IPS DF 6.9 (cell line): ENCODE data around the gene GMIP.

Source experiments
- DNase-seq: peaks from one replicate; pipeline ENCODE4 v3.0.0-alpha.2; 2013; ENCODE audit warnings: low read depth, low spot score
- H3K27ac ChIP-seq: one replicate; pipeline ENCODE4 v1.5.1; 2013; ENCODE audit warnings: low read length, control low read depth
- H3K27me3 ChIP-seq: 2 replicates; pipeline ENCODE4 v1.6.1; 2013; ENCODE audit warnings: mild to moderate bottlenecking, low read length; ENCODE audit not compliant: control insufficient read depth, insufficient read depth
- H3K36me3 ChIP-seq: 2 replicates; pipeline ENCODE4 v1.6.1; 2013; ENCODE audit warnings: low read length; ENCODE audit not compliant: control insufficient read depth, insufficient read depth
- H3K4me1 ChIP-seq: 2 replicates; pipeline ENCODE4 v1.6.1; 2013; ENCODE audit warnings: low read length; ENCODE audit not compliant: control insufficient read depth, insufficient read depth
- H3K4me3 ChIP-seq: 2 replicates; pipeline ENCODE4 v1.5.1; 2013; ENCODE audit warnings: mild to moderate bottlenecking, low read length
- H3K9me3 ChIP-seq: 2 replicates; pipeline ENCODE4 v1.6.1; 2013; ENCODE audit warnings: low read length, inconsistent platforms; ENCODE audit not compliant: control insufficient read depth, insufficient read depth
- WGBS: extraction: QIAGEN DNeasy Blood & Tissue Kit; methylation state at CpG from one replicate; pipeline ENCODE4 v1.1.7; 2013; ENCODE audit warnings: mixed read lengths, missing lambda C conversion rate; ENCODE audit not compliant: insufficient read length, insufficient coverage; 5-methylcytosine and 5-hydroxymethylcytosine counted together

The GMIP gene

GRCh38 chr19:19650331-19650730, 6.9 kb upstream of the GMIP start:
- DNase-seq = no peak
- WGBS = no CpG with 5 or more reads among the region's 9 CpGs
- no peaks in the 10 kb centered on the region for H3K9me3 ChIP-seq
- no peaks in the 10 kb centered on the region for H3K27me3 ChIP-seq
- H3K4me1 ChIP-seq = no peaks in the 10 kb centered on the region
- H3K4me3 ChIP-seq = no peak overlapping the region
- H3K36me3 ChIP-seq = peaks cover 72% of the 10 kb centered on the region
- no peak overlapping the region for H3K27ac ChIP-seq

GRCh38 chr19:19649580-19649995, 6.1 kb upstream of the GMIP start:
- no CpG with 5 or more reads among the region's 22 CpGs for WGBS
- no peak for DNase-seq
- Histone ChIP-seq H3K4me1 (no peaks in the 10 kb centered on the region), H3K36me3 (peaks cover 71% of the 10 kb centered on the region), H3K27ac (no peak overlapping the region), H3K9me3 (no peaks in the 10 kb centered on the region), H3K27me3 (no peaks in the 10 kb centered on the region), H3K4me3 (no peak overlapping the region)

GRCh38 chr19:19649155-19649554, 5.7 kb upstream of the GMIP start:
- WGBS = no CpG with 5 or more reads among the region's 6 CpGs
- Histone ChIP-seq H3K4me3 (no peak overlapping the region), H3K4me1 (no peaks in the 10 kb centered on the region), H3K9me3 (no peaks in the 10 kb centered on the region), H3K27me3 (no peaks in the 10 kb centered on the region), H3K27ac (no peak overlapping the region), H3K36me3 (peaks cover 66% of the 10 kb centered on the region)
- no peak for DNase-seq

GRCh38 chr19:19647037-19647835, 3.8 kb upstream of the GMIP start:
- no CpG with 5 or more reads among the region's 29 CpGs for WGBS
- Histone ChIP-seq H3K36me3 (peaks cover 49% of the 10 kb centered on the region), H3K27me3 (no peaks in the 10 kb centered on the region), H3K4me1 (peaks cover 3% of the 10 kb centered on the region), H3K4me3 (no peak overlapping the region), H3K27ac (no peak overlapping the region), H3K9me3 (no peaks in the 10 kb centered on the region)
- no peak for DNase-seq

GRCh38 chr19:19645233-19645870, 1.9 kb upstream of the GMIP start:
- no CpG with 5 or more reads among the region's 17 CpGs for WGBS
- no peak for DNase-seq
- Histone ChIP-seq H3K27ac (no peak overlapping the region), H3K9me3 (no peaks in the 10 kb centered on the region), H3K36me3 (peaks cover 33% of the 10 kb centered on the region), H3K27me3 (no peaks in the 10 kb centered on the region), H3K4me1 (peaks cover 3% of the 10 kb centered on the region), H3K4me3 (no peak overlapping the region)

- Histone ChIP-seq H3K9me3 (no peaks in the 10 kb centered on the region), H3K27ac (no peak overlapping the region), H3K27me3 (no peaks in the 10 kb centered on the region), H3K4me1 (peaks cover 3% of the 10 kb centered on the region), H3K4me3 (no peak overlapping the region), H3K36me3 (peaks cover 27% of the 10 kb centered on the region)
- no peak for DNase-seq
- WGBS = no CpG with 5 or more reads among the region's 5 CpGs
Measured at GRCh38 chr19:19644054-19644388, 564 bp upstream of the GMIP start.

GRCh38 chr19:19642506-19643157, 825 bp downstream of the GMIP start:
- Histone ChIP-seq H3K27ac (no peak overlapping the region), H3K4me1 (peaks cover 5% of the 10 kb centered on the region)

GRCh38 chr19:19637523-19638251, 5.8 kb downstream of the GMIP start:
- peak; percentile 52 for DNase-seq
- no peak overlapping the region for H3K4me3 ChIP-seq
- H3K27ac ChIP-seq = no peak overlapping the region
- H3K36me3 ChIP-seq = peaks cover 14% of the 10 kb centered on the region
- no CpG with 5 or more reads among the region's 53 CpGs for WGBS
- no peaks in the 10 kb centered on the region for H3K9me3 ChIP-seq
- H3K4me1 ChIP-seq = peaks cover 6% of the 10 kb centered on the region
- H3K27me3 ChIP-seq = no peaks in the 10 kb centered on the region

More at GRCh38 chr19:19642506-19643157, 825 bp downstream of the GMIP start:
- Histone ChIP-seq H3K4me3 (peak overlapping the region; percentile 63), H3K9me3 (no peaks in the 10 kb centered on the region), H3K36me3 (peaks cover 27% of the 10 kb centered on the region), H3K27me3 (no peaks in the 10 kb centered on the region)
- WGBS = no CpG with 5 or more reads among the region's 16 CpGs
- no peak for DNase-seq

- no CpG with 5 or more reads among the region's 27 CpGs for WGBS
- DNase-seq = no peak
- no peaks in the 10 kb centered on the region for H3K9me3 ChIP-seq
- H3K36me3 ChIP-seq = peaks cover 15% of the 10 kb centered on the region
- no peak overlapping the region for H3K4me3 ChIP-seq
- no peaks in the 10 kb centered on the region for H3K27me3 ChIP-seq
- peaks cover 3% of the 10 kb centered on the region; the same call in 1 of the 2 replicates for H3K4me1 ChIP-seq
- no peak overlapping the region for H3K27ac ChIP-seq
Measured at GRCh38 chr19:19637186-19637522, 6.3 kb downstream of the GMIP start.

GRCh38 chr19:19636573-19637185, 6.8 kb downstream of the GMIP start:
- Histone ChIP-seq H3K36me3 (peaks cover 15% of the 10 kb centered on the region), H3K9me3 (no peaks in the 10 kb centered on the region), H3K4me3 (no peak overlapping the region), H3K27ac (no peak overlapping the region), H3K27me3 (no peaks in the 10 kb centered on the region), H3K4me1 (peaks cover 3% of the 10 kb centered on the region; the same call in 1 of the 2 replicates)
- WGBS = no CpG with 5 or more reads among the region's 9 CpGs
- DNase-seq = no peak
